ENCODE measurements around the gene MRPL21. TPM values are rescaled to one million over a fixed set of nuclear protein-coding genes. Genes with fewer than 3 reads are reported as not detected.

Gene MRPL21
- total RNA-seq, 2 donors from 2014 or later = 43.4 to 96.4 TPM

DNA sequence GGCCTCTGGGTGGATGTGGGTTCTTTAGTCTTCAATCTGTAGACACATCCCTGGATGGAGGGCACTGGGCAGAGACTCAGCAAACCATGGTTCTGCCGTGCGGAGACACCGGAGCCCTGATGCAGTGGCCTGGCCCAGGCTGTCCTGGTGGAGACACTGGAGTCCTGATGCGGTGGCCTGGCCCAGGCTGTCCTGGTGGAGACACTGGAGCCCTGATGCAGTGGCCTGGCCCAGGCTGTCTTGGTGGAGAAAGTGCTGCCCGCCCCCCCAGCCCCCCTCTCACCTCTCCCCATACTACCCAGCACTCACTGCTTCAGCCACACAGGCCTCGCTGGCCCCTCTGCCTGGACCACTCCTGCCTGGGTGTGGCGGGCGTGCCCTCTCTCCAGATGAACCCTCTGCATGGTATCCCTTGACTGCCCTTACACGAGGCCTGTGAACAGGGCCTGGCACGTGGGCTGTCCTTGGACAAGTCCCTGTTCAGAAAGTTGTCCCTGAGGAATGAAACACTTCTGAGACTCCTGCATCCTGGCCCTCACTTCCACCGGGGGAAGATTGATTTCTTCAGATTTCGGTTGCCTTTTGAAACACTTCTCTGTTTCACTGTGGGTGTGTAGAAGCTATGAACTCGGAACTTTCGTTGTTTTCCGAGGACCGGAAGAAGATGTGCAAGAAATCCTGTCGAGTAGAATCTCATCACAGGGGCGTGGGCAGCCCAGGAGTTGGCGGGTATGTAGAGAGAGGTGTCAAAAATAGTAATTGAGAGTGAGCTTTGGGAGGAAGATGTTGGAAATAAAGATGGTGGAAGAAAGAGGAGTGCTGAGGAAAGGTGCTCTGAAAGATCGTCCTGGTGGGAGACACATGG is 26.3 kb upstream of the MRPL21 start:
- Mint-ChIP-seq H3K36me3 (ENCODE audit: low read depth) (peaks cover 60% of the 10 kb centered on the region), H3K27ac (no peak overlapping the region), H3K4me3 (no peak overlapping the region), H3K9me3 (peaks cover 9% of the 10 kb centered on the region), H3K27me3 (no peaks in the 10 kb centered on the region), H3K4me1 (peaks cover 6% of the 10 kb centered on the region)
- ATAC-seq (replicated peaks) = no peak

DNA sequence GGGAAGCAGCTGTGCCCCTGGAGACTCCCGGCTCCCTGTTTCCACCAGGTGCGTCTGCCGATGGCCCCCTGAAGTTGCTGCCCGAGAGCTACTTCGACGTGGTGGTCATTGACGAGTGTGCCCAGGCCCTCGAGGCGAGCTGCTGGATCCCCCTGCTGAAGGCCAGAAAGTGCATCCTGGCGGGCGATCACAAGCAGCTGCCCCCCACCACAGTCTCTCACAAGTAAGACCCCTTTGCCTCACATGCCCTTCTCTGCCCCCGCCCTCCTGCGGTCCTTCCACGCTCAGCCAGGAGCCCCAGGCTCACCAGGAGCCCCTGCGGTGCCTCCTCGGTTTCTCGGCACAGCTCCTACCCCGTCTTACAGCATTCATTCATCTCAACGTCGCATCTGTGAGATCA is 25.5 kb upstream of the MRPL21 start:
- ATAC-seq (replicated peaks) = no peak
- Mint-ChIP-seq H3K9me3 (peaks cover 9% of the 10 kb centered on the region), H3K27ac (no peak overlapping the region), H3K4me3 (no peak overlapping the region), H3K4me1 (peaks cover 6% of the 10 kb centered on the region), H3K27me3 (no peaks in the 10 kb centered on the region), H3K36me3 (ENCODE audit: low read depth) (peaks cover 67% of the 10 kb centered on the region)

DNA sequence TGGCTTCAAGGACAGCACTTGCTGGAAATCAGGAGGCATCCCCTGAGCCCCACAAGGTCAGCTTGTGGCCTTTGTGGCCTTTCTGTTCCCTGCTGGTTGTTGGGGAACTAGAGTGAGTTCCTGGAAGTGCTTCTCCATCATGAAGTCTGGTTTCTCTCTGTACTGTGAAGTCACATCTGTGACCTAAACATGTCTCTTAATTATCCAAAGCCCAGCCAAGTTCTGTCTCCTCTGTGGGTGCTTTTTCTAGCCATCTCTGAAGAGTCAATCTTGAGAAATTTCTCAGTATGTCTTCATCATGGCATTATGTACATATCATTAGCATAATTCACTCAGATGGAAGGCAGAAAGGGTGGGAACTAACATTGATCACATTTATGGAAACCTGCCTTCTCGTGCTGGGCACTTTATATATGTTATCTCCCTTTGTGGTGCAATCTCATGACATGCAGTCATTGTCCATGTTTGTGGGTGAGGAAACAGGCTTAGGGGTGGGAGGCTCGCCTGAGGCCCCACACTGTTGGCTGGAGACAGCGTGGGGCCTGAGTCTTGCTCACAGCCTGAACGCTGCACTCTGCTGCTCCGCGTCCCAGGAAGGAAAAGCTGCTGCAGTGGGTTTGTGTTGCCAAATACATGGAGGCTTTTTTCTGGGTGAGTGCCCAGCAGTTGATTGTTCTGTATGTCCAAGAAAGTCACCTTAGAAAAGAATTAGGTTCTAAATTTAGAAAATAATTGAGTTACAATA is 24.7 kb upstream of the MRPL21 start:
- no peak overlapping the region for H3K4me3 Mint-ChIP-seq
- ATAC-seq (replicated peaks) = no peak
- H3K27ac Mint-ChIP-seq = no peak overlapping the region
- H3K9me3 Mint-ChIP-seq = peaks cover 9% of the 10 kb centered on the region
- no peaks in the 10 kb centered on the region for H3K27me3 Mint-ChIP-seq
- H3K4me1 Mint-ChIP-seq = peaks cover 6% of the 10 kb centered on the region
- H3K36me3 Mint-ChIP-seq (ENCODE audit: low read depth) = peaks cover 75% of the 10 kb centered on the region

DNA sequence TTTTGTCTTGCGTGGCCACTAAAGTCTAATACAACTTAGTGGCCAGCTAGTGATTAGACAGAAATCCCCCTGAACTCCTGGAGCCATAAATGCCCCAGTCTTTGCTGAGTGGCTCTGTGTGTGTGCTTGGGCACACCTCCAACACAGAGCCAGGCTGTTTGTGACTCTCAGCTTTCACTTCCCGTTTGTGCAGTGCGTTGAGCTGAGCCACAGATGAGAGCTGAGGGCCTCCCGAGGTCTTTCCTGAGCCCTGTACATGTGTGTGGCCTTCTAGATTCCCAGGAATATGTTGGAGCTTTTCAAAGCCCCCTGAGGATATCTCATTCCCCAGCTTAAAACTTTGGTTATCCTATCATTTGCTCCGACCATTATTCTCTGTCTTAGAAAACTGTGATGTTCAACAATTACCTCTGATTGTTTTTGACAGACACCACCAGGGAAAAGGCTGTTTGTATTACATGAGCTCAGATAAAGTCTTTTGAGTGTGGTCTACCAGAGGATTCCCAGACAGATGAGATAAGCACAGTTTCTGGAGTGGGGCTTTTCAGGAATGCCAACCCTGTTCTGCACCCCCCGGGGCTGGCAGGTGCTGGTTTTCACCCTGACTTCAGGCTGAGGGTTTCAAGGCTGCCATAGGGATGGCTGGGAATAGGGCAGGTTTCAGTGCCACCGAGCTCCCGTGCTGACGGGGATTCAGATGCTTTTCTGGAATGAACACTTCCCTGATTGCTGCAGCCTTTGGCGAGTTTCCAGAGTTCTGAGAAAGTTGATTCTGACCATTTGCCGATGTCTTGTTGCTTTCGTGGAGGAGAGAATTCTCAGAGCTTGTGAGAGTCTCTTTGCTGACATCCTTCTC is 23.9 kb upstream of the MRPL21 start:
- Mint-ChIP-seq H3K4me3 (no peak overlapping the region), H3K27me3 (no peaks in the 10 kb centered on the region), H3K4me1 (peaks cover 6% of the 10 kb centered on the region), H3K36me3 (ENCODE audit: low read depth) (peaks cover 83% of the 10 kb centered on the region), H3K9me3 (peaks cover 9% of the 10 kb centered on the region), H3K27ac (no peak overlapping the region)
- ATAC-seq (replicated peaks) = no peak

DNA sequence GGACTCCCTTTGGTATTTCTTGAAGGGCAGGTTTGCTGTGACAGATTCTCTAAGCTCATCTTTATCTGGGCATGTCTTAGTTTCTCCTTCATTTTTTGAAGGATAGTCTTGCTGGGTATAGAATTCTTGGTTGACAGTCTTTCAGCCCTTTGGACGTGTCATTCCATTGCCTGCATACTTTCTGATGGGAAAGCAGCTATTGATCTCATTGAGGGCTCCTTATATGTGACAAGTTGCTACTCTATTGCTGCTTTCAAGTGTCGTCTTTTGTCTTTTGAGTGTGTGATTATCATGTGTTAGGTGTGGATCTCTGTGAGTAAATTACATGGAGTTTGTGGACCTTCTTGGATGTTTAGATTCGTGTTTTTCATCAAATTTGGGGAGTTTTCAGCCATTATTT is 22.0 kb upstream of the MRPL21 start:
- Mint-ChIP-seq H3K9me3 (peaks cover 9% of the 10 kb centered on the region), H3K4me3 (no peak overlapping the region), H3K27ac (no peak overlapping the region), H3K36me3 (ENCODE audit: low read depth) (peaks cover 100% of the 10 kb centered on the region), H3K4me1 (peaks cover 6% of the 10 kb centered on the region), H3K27me3 (no peaks in the 10 kb centered on the region)
- ATAC-seq (replicated peaks) = no peak

DNA sequence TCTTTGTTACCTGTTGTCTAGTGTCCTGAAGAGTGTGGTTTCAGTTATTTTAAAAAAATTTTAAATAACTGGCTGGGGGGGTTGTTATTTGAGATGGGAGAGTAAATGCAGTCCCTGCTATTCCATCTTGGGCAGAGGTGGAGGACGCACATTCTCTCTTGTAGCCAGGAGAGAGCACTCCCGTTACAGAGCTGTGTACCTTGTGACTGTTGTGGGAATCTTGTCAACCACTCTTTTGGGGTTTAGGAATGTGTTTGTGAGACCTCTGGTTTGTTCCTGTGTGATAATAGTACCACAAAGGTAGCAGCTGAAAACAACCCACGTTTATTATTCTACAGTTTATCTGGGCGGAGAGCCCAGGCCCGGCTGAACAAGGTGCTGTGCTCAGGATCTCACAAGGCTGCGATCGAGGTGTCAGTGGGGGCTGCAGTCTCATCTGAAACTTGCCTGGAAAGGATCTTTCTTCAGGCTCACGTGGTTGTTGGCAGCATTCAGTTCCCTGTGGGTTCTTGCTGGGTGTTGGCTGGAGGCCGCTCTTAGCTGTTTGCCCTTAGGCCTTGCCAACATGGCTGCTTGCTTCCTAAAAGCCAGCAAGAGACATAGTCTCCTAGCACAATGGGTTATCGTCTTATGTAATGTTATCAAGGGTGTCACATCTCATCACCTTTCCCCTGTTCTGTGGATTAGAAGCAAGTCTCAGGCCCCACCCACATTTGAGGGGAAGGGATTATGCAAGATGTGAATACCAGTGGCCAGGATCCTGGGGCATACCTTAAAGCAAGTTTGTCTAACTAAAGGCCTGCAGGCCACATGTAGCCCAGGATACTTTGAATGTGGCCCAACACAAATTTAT is 20.7 kb upstream of the MRPL21 start:
- no peak overlapping the region for H3K27ac Mint-ChIP-seq
- peaks cover 100% of the 10 kb centered on the region for H3K36me3 Mint-ChIP-seq (ENCODE audit: low read depth)
- no peak overlapping the region for H3K4me3 Mint-ChIP-seq
- peaks cover 9% of the 10 kb centered on the region for H3K9me3 Mint-ChIP-seq
- no peaks in the 10 kb centered on the region for H3K27me3 Mint-ChIP-seq
- no peak for ATAC-seq (replicated peaks)
- H3K4me1 Mint-ChIP-seq = no peaks in the 10 kb centered on the region

DNA sequence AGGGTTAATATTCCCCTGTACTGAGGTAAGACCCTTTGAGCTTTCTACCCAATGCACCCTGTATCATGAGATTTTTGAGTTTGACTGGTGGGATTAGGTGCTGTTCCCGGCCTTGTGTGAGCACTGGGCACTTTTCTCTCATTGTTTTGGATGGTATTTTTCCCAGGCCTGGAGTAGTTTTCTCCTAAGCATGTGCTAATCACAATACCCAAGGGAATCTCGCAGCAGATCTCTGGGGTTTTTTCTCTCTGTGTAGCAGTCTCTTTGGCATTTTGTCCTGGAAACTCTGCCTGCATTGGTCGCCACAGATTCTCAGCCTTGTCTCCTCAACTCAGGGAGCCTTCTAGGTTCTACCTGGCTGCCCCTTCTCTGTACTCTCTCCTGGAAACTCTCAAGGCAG is 20.0 kb upstream of the MRPL21 start:
- Mint-ChIP-seq H3K4me1 (no peaks in the 10 kb centered on the region), H3K4me3 (no peak overlapping the region), H3K36me3 (ENCODE audit: low read depth) (peaks cover 100% of the 10 kb centered on the region), H3K27ac (no peak overlapping the region), H3K27me3 (no peaks in the 10 kb centered on the region), H3K9me3 (peaks cover 9% of the 10 kb centered on the region)
- no peak for ATAC-seq (replicated peaks)

DNA sequence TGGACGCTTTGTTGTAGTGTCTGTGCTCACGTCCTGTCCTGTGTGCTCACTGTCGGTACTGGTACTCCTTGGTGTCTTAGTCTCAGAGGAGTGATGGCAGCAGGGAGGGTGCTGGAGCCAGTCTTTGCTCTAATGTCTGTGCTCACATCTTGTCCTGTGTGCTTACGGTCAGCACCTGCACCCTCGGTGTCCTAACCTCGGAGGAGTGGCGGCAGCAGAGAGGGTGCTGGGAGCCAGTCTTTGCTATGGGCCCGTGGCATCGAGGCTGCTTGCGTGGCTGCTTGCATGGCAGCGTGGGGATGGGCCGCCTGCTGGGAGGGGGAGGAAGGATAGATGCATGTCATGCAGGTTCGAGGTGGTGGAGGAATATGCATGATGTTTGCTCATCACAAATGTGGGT is 12.8 kb upstream of the MRPL21 start:
- no peak overlapping the region for H3K27ac Mint-ChIP-seq
- peaks cover 100% of the 10 kb centered on the region for H3K36me3 Mint-ChIP-seq (ENCODE audit: low read depth)
- H3K4me1 Mint-ChIP-seq = no peaks in the 10 kb centered on the region
- no peaks in the 10 kb centered on the region for H3K9me3 Mint-ChIP-seq
- no peak for ATAC-seq (replicated peaks)
- no peaks in the 10 kb centered on the region for H3K27me3 Mint-ChIP-seq
- no peak overlapping the region for H3K4me3 Mint-ChIP-seq

DNA sequence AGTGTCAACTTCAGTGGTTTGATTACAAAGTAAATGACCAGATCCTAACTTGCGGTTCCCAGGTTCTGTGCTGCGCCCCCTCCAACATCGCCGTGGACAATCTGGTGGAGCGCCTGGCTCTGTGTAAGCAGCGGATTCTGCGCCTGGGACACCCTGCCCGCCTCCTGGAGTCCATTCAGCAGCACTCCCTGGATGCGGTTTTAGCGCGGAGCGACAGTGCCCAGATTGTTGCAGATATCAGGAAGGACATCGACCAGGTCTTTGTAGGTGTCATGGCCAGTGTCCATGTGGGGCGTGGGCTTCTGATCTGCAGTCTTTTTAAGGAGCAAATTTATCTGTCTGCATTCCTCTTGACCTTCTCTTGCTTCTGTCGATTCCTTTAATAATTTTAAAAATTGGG is 11.1 kb upstream of the MRPL21 start:
- Mint-ChIP-seq H3K4me1 (no peaks in the 10 kb centered on the region), H3K36me3 (ENCODE audit: low read depth) (peaks cover 100% of the 10 kb centered on the region), H3K4me3 (no peak overlapping the region), H3K9me3 (no peaks in the 10 kb centered on the region), H3K27me3 (no peaks in the 10 kb centered on the region), H3K27ac (no peak overlapping the region)
- no peak for ATAC-seq (replicated peaks)

DNA sequence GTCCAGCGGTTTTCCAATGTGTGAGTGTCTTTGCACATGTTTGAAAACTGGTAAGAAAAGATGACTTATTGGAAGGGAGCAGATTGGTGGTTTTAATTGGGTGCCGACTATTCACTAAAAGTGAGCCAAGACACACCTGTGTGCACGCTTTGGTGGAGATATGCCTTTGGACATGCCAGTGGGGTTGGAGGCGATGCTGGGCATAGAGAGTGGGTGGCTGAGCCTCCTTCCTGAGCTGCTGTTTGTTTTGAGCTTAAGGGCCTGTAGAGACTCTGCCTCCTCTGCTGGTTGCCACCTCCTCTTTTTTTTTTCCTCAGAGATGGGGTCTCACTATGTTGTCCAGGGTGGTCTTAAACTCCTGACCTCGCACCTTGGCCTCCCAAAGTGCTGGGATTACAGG is 9.6 kb upstream of the MRPL21 start:
- no peaks in the 10 kb centered on the region for H3K27me3 Mint-ChIP-seq
- H3K27ac Mint-ChIP-seq = no peak overlapping the region
- peaks cover 99% of the 10 kb centered on the region for H3K36me3 Mint-ChIP-seq (ENCODE audit: low read depth)
- no peaks in the 10 kb centered on the region for H3K4me1 Mint-ChIP-seq
- no peaks in the 10 kb centered on the region for H3K9me3 Mint-ChIP-seq
- ATAC-seq (replicated peaks) = no peak
- no peak overlapping the region for H3K4me3 Mint-ChIP-seq

DNA sequence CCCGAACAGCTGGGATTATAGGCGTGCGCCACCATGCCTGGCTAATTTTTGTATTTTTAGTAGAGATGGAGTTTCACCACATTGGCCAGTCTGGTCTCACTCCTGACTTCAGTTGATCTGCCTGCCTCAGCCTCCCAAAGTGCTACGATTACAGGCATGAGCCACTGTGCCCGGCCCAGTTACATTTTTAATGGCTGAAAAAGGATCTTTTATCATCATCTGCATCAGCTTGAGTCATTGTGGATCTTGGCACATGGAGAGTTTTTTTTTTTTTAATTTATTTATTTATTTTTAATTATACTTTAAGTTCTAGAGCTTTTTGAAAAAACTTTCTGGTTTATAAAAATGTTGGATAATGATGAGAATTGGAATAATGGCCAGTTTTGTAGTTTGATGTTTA is 8.6 kb upstream of the MRPL21 start:
- no peak overlapping the region for H3K4me3 Mint-ChIP-seq
- no peaks in the 10 kb centered on the region for H3K27me3 Mint-ChIP-seq
- no peaks in the 10 kb centered on the region for H3K9me3 Mint-ChIP-seq
- H3K4me1 Mint-ChIP-seq = no peaks in the 10 kb centered on the region
- H3K36me3 Mint-ChIP-seq (ENCODE audit: low read depth) = peaks cover 99% of the 10 kb centered on the region
- ATAC-seq (replicated peaks) = no peak
- H3K27ac Mint-ChIP-seq = no peak overlapping the region

DNA sequence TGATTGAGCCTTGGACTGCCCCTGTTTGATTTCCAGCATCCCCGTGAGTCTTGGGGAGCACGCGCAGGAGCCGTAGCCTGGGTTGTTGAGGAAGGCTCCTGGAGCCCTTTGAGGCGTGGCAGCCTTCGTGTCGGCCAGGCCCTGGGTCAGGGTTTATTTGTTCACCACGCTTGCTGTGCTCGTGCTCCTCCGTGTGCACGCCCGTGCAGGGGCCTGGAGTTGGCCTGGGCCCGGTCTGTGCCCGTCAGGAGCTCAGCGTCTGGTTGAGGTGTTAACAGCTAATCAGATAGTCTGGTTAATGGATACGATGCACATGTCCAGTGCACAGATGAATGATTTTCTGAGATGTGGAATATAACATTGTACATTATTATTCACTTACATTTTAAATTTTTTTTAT is 8.1 kb upstream of the MRPL21 start:
- H3K4me3 Mint-ChIP-seq = no peak overlapping the region
- no peaks in the 10 kb centered on the region for H3K9me3 Mint-ChIP-seq
- peaks cover 97% of the 10 kb centered on the region for H3K36me3 Mint-ChIP-seq (ENCODE audit: low read depth)
- no peak for ATAC-seq (replicated peaks)
- no peak overlapping the region for H3K27ac Mint-ChIP-seq
- no peaks in the 10 kb centered on the region for H3K27me3 Mint-ChIP-seq
- H3K4me1 Mint-ChIP-seq = no peaks in the 10 kb centered on the region

DNA sequence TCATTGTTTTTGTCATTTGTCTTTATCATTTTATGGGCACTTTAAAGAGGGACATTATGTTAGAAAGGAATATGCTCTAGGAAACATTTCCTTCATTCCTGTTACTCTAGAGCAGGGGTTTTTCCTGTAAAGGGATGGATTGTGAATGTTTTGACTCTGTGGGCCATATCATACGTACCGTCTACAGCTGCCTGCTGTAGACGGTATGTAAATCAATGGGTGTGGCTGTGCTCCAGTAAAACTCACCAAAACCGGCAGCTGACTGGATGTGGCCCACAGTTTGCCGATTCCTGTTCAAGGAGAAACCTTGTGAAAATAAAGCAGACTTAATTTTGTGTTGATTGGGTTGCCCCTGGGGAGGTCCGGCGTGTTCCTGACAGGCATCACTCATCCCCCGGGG is 7.3 kb upstream of the MRPL21 start:
- Mint-ChIP-seq H3K36me3 (ENCODE audit: low read depth) (peaks cover 95% of the 10 kb centered on the region), H3K9me3 (no peaks in the 10 kb centered on the region), H3K4me3 (no peak overlapping the region), H3K27ac (no peak overlapping the region), H3K4me1 (no peaks in the 10 kb centered on the region), H3K27me3 (no peaks in the 10 kb centered on the region)
- ATAC-seq (replicated peaks) = no peak

DNA sequence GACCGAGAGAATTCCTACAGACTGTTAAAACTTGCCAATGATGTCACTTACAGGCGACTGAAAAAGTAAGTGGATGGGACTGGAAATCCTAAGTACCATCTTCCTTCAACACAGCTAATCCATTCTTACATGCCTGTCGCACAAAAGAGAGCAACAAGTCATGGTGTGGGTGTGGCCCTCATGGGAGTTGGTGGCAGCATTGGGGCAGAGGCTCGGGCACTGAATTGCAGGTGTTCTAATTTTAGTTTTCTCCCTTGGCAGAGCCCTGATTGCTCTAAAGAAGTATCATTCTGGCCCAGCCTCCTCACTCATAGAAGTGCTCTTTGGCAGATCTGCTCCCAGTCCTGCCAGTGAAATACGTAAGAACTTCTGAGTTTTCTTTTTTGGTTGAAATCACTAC is 4.6 kb upstream of the MRPL21 start:
- H3K27ac Mint-ChIP-seq = no peak overlapping the region
- H3K27me3 Mint-ChIP-seq = no peaks in the 10 kb centered on the region
- no peak for ATAC-seq (replicated peaks)
- H3K4me1 Mint-ChIP-seq = peaks cover 8% of the 10 kb centered on the region
- no peaks in the 10 kb centered on the region for H3K9me3 Mint-ChIP-seq
- peaks cover 78% of the 10 kb centered on the region for H3K36me3 Mint-ChIP-seq (ENCODE audit: low read depth)
- no peak overlapping the region for H3K4me3 Mint-ChIP-seq
